ENCODE results near the gene MDC1.

MDC1 gene

DNA sequence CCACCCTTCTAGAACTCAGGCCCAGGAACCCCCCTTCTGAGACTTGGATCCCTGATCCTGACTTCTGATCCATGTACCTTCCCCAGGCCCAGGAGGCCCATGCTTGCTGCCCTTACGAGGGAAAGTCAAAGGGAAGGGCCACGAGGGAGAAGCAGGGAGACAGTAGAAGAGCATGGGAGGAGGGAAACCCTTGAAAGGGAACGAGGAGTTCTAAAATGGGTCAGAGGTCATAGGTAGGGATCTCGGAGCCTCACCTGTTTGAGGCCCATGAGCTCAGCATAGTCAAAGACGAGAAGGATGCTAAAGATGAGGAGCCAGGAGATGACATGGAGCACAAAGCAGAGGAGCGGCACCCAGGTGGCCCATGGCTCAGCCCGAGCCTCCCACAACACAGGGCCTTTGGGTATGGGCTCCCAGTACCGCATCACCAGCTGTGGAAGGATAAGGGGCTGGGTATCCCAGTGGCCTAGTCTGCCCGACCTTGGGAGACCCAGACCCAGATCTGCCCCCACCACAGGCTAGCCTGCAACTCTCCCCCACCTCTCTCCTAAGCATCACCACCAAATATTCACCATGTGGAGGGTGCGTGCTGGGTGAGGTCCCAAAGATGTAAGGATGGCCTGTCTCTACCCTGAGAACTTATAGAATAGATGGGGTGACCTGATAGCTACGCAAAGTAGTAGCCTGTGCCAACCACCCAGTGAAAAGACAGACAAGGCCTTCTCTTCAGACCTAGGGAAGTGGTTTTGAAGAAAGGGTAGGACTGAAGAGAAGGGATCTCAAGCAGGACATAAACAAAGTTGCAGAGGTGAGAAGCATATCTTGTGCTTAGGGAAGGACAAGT, 27.8 kb downstream of the MDC1 start:
- peak overlapping the region; percentile 100 for H3K9ac ChIP-seq
- peak overlapping the region; percentile 100 for H3K4me2 ChIP-seq
- peak overlapping the region; percentile 100 for H3K27ac ChIP-seq
- no peaks in the 10 kb centered on the region for H3K9me3 ChIP-seq
- no peaks in the 10 kb centered on the region for H3K27me3 ChIP-seq
- peaks cover 11% of the 10 kb centered on the region; the same call in 1 of the 2 replicates for H4K20me1 ChIP-seq
- H3K36me3 ChIP-seq, result peaks cover 4% of the 10 kb centered on the region
- H3K4me3 ChIP-seq, result peak overlapping the region; percentile 91
- no peak for TF ChIP-seq Cebpa-rat (IDR thresholded peaks at IDR 0.05)
- H3K4me1 ChIP-seq, result peaks cover 34% of the 10 kb centered on the region

DNA sequence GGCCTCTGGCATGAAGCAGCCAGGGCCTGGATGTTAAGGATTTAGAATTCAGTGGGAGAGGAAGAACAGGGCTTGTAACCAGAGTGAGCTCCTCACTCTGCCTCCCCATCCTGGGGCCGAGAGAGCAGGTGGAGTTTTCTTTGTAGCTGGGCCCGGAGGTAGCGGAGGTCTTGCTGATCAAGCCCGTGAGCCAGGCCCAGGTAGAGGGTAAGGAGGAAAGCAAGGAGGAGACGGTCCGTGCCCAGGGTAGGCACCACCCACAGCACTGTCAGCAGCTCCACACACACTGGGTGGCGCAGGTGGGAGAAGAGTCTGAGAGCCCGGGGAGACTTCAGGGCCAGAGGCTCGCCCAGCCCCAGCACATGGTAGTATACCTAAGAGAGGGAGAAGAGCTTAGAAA, 28.5 kb downstream of the MDC1 start:
- Histone ChIP-seq H4K20me1 (peaks cover 15% of the 10 kb centered on the region; the same call in 1 of the 2 replicates), H3K4me1 (peaks cover 34% of the 10 kb centered on the region), H3K36me3 (peaks cover 7% of the 10 kb centered on the region), H3K4me2 (peak overlapping the region; percentile 100), H3K4me3 (peak overlapping the region; percentile 91), H3K9ac (peak overlapping the region; percentile 100), H3K9me3 (no peaks in the 10 kb centered on the region), H3K27me3 (no peaks in the 10 kb centered on the region), H3K27ac (peak overlapping the region; percentile 100)
- TF ChIP-seq Cebpa-rat (IDR thresholded peaks at IDR 0.05), result no peak

DNA sequence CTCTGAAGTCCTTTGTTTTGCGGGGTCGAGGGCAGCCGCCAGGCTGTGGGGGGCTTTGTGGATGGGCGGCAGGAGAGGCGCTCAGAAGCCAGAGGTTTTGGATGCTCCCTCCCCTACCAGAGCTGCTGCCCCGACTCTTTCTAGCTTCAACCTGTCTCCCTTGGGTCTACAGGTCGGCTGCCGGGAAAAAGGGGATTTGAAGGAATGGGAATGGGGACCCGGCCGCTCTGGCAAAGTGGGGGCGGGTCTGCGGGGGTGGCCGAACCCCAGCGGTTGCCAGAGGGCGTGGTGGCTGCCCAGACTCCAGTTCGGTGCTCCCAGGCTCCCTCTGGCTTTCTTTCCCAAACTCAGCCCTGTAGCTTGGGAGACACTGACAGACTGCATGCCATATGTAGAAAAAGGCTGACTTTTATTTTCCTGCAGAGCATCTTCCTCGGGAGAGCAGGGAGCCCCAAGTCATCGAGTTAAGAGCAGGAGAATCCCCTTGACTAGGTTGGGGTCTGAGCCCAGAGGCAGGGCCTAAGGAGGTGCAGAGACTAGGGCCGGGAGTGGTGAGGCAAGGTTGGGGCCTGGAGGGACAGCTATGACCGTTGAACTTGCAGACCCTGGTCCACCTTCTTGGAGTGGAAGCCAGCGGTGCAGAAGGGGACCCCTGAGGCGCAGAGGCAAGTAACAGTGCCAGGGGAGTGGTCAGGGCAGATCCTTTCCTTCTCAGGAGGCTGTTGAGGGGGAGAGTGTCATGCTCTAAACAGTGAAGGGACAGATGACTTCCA, 29.2 kb downstream of the MDC1 start:
- Histone ChIP-seq H3K27ac (peak overlapping the region; percentile 100), H3K4me1 (peaks cover 34% of the 10 kb centered on the region), H3K4me2 (peak overlapping the region; percentile 100), H3K36me3 (peaks cover 10% of the 10 kb centered on the region), H3K27me3 (no peaks in the 10 kb centered on the region), H3K9me3 (no peaks in the 10 kb centered on the region), H3K9ac (peak overlapping the region; percentile 100), H4K20me1 (peaks cover 21% of the 10 kb centered on the region; the same call in 1 of the 2 replicates), H3K4me3 (peak overlapping the region; percentile 91)
- no peak for TF ChIP-seq Cebpa-rat (IDR thresholded peaks at IDR 0.05)

DNA sequence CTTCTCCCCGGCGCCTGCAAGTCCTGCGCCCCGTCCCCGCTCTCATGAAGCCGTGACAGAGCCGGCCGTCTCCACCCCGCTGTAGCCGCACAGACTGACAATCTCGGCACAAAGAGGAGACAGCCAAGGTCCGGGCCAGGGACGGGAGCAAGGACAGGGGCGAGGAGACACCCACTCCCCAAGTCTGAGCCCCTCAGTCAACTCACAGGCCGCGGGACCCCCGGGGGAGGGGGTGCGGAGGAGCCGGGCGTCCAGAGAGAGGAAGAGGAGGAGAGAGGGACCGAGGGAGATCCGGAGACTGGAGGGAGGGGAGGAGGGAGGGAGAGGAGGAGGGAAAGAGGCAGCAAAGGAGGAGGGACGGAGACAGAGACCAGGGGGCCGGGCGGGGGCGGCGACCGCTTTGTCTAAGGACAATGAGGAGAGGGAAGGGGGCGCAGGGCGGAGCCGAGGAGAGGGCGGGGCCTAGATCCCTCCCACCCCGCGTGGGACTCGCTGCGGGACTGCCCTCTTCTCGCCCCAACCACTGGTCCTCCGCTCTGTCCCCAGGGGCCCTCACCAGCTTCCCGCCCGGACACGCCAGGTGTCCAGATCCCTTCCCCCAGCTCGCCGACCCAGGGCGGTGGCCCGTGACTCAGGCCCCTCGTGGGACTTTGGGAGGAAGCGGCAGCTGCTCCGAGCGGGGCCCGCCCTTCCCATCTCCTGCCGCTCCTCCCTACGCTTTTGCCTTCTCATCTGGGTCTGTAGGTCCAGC, 30.0 kb downstream of the MDC1 start:
- peaks cover 30% of the 10 kb centered on the region for H3K4me1 ChIP-seq
- peak overlapping the region; percentile 100 for H3K27ac ChIP-seq
- TF ChIP-seq Cebpa-rat (IDR thresholded peaks at IDR 0.05), result no peak
- peak overlapping the region; percentile 100 for H3K9ac ChIP-seq
- peak overlapping the region; percentile 100 for H3K4me2 ChIP-seq
- H3K27me3 ChIP-seq, result no peaks in the 10 kb centered on the region
- H3K4me3 ChIP-seq, result peak overlapping the region; percentile 91
- no peaks in the 10 kb centered on the region for H3K9me3 ChIP-seq
- peaks cover 24% of the 10 kb centered on the region for H4K20me1 ChIP-seq
- peaks cover 10% of the 10 kb centered on the region for H3K36me3 ChIP-seq

DNA sequence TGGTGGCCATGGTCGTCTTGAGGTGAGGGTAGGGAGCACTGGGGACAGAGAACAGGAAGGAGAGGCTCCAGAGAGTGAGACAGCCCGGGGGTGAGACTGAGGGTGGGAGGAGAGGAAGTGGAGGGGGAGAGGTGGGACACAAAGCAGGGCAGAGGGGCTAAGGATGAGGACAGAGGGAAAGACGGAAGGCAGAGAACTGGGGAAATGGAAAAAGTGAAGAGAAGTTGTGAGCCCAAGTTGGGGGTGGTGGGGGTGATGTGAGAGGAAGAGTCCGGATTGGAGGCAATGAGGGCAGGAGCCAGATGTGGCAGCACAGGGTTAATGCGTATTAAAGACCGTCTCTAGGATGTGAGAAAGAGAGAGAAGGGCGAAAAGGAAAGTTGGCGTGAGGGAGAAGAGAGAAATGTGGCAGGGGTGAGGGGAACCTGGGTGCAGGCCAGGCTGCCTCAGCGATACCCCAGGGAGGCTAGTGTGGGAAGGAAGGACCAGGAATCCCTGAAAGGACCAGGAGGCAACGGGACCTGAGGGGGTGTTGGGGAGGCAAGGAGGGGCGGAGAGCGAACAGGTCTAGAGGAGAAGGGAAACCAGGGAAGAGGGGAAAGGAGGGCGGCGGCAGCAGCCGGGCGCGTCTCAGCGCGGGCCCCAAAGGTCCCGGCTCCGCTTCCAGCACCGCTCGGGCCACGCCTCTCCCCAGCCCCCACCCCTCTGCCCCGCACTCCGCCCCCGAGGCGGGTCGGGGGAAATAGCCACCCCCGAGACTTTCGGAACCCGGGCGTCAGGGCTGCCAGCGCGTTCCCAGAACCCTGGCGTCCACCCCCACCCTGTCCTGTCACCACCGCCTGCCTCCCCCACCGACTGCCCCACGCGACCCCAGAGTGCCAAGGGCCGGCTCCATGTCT, 30.8 kb downstream of the MDC1 start, which contains the start of gene PPP1R18:
TSS of gene PPP1R18 (minus strand) at position 637 of the 899 bp plus-strand sequence. CDS start at position 10, 627 bp downstream.
- Histone ChIP-seq H3K36me3 (peaks cover 16% of the 10 kb centered on the region), H3K4me1 (peaks cover 26% of the 10 kb centered on the region), H3K4me3 (peak within 1 kb of the TSS; percentile 91), H3K4me2 (peak within 1 kb of the TSS; percentile 100), H3K9ac (peak within 1 kb of the TSS; percentile 100), H3K27me3 (no peaks in the 10 kb centered on the region), H4K20me1 (peaks cover 33% of the 10 kb centered on the region), H3K27ac (peak within 1 kb of the TSS; percentile 100), H3K9me3 (no peaks in the 10 kb centered on the region)
- TF ChIP-seq Cebpa-rat (IDR thresholded peaks at IDR 0.05), result no peak

DNA sequence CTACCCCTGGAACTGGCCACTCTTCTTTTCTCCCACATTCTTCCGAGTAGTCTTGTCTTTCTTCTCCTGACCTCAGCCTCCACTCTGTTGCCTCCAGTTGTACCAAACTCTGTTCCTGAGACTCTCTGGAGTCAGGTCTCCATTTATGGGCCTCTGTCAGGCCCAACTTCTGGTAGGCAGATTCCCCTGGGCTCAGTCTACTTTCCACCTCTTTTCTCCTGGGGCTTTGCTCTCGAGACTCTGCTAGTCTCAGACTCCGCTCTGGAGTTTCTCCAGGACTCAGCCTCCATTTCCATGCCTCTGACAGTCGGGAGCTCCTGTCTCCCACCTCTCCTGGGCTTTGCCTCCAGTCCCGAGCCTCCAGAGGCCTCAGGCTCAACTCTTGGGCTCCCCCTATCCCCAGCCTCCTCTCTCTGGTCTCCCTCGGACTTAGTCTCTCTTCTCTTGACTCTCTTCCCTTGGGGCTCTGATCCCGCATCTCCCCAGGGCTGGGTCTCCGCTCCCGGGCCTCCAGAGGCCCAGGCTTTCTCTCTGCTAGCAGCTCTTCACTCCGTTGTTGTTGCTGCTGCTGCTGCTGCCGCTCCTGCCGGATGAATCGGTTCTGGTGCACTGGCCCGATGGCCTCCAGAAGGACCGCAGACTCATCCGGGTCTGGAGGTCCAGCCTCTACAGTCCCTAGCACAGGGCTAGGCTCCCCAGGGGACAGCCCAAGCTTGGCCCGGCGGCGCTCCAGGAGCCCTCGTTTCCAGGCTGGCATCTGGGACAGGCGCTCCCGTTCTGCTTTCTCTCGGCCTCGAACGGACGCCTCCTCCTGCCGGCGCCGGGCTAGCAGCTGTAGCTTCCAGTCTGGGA, 31.7 kb downstream of the MDC1 start:
- H3K27me3 ChIP-seq, result no peaks in the 10 kb centered on the region
- no peaks in the 10 kb centered on the region for H3K9me3 ChIP-seq
- peaks cover 33% of the 10 kb centered on the region for H3K4me1 ChIP-seq
- H3K4me3 ChIP-seq, result peak overlapping the region; percentile 91
- peaks cover 41% of the 10 kb centered on the region for H4K20me1 ChIP-seq
- H3K27ac ChIP-seq, result peak overlapping the region; percentile 100
- H3K36me3 ChIP-seq, result peaks cover 24% of the 10 kb centered on the region
- H3K4me2 ChIP-seq, result peak overlapping the region; percentile 86
- H3K9ac ChIP-seq, result peak overlapping the region; percentile 100
- TF ChIP-seq Cebpa-rat (IDR thresholded peaks at IDR 0.05), result no peak

DNA sequence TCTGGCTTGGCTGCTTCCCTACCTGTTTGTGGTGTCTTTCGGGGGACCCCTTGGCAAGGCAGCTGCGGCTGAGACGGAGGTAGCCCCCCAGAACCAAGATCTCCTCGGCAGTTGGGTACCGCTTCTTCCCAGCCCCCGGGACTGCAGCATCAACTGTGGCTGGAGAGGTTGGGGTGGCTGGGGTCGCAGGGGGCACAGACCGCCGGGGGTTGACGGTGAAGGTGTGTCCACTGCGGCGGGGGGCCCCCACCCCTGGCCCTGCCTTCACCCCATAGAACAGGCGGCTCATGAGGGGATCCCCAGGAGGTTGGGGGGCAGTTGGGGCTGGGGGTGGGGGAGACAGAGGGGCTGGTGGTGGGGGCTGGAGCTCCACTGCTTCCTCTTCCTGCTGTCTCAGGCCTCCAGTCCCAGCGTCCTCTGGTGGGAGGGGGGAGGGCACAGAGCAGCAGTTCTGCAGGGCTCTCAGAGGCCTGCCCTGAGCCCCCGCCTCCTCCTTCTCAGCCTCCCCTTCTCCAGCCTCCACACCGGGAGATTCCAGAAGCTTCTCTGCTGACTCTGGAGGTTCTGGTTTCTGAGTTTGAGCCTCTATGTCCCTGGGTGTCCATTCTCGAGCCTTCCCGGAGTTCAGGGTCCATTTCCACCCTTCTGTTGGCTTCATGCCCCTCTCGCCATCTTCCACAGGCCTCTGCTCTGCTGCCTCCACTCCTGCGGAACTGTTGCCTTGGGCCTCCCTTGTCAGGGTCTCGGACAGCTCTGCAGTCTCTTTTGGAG, 32.5 kb downstream of the MDC1 start:
- no peak for TF ChIP-seq Cebpa-rat (IDR thresholded peaks at IDR 0.05)
- Histone ChIP-seq H3K9ac (peak overlapping the region; percentile 100), H3K27ac (peak overlapping the region; percentile 100), H3K4me3 (peak overlapping the region; percentile 91), H3K4me1 (peaks cover 34% of the 10 kb centered on the region), H4K20me1 (peaks cover 49% of the 10 kb centered on the region), H3K27me3 (no peaks in the 10 kb centered on the region), H3K36me3 (peaks cover 33% of the 10 kb centered on the region), H3K9me3 (no peaks in the 10 kb centered on the region), H3K4me2 (peak overlapping the region; percentile 95)
